Tibial nerve (tissue), 4 donors: Measurements from ENCODE around the gene PLEKHG5. TPM values are rescaled to one million over a fixed set of nuclear protein-coding genes. Genes with fewer than 3 reads are reported as not detected.

Source experiments
- DNase-seq, 2 donors: peaks; one replicate each; pipeline ENCODE4 v3.0.0-alpha.2; 2019; ENCODE audit warnings: low spot score in 2 of 2
- H3K27ac ChIP-seq, 4 donors: fragments of 200-600 bp; sonication (generic) in 3 of 4; one replicate each; pipeline ENCODE4 v1.5.1; 2017 to 2019; ENCODE audit warnings: mild to moderate bottlenecking in 1 of 4
- H3K27me3 ChIP-seq, 2 donors: fragments of 200-600 bp; sonication (generic) in 1 of 2; one replicate each; pipeline versions ENCODE4 v1.5.1 to v1.6.0; 2017 to 2019
- H3K36me3 ChIP-seq, 3 donors: fragments of 200-600 bp; sonication (generic); one replicate each; pipeline ENCODE4 v1.5.1; 2018 to 2019
- H3K4me1 ChIP-seq, 4 donors: fragments of 200-600 bp; sonication (generic) in 3 of 4; one replicate each; pipeline ENCODE4 v1.5.1; 2017 to 2019
- H3K4me3 ChIP-seq, 4 donors: fragments of 200-600 bp; sonication (generic) in 3 of 4; one replicate each; pipeline ENCODE4 v1.5.1; 2017 to 2019; ENCODE audit warnings: mild to moderate bottlenecking in 1 of 4, moderate library complexity in 1 of 4
- H3K9me3 ChIP-seq, 4 donors: fragments of 200-600 bp; sonication (generic) in 3 of 4; one replicate each; pipeline ENCODE4 v1.5.1; 2017 to 2019
- EP300 ChIP-seq, 2 donors: sonication (generic); formaldehyde crosslinking; IDR thresholded peaks; one replicate each; pipeline ENCODE4 v1.6.1; 2017; ENCODE audit warnings: antibody characterized with exemption in 2 of 2, mild to moderate bottlenecking in 1 of 2
- POLR2A ChIP-seq, 2 donors: fragments of 450-650 bp; IDR thresholded peaks; one replicate each; pipeline ENCODE4 v1.6.1; 2017; ENCODE audit warnings: antibody characterized with exemption in 2 of 2, mild to moderate bottlenecking in 2 of 2, moderate library complexity in 2 of 2
- WGBS, 2 donors: methylation state at CpG; one replicate each; pipeline ENCODE4 v1.1.5; 2018; 5-methylcytosine and 5-hydroxymethylcytosine counted together
- total RNA-seq, 4 donors: library from RNA; depleted of rRNA; stranded (reverse); fragments of >200 nt; gene quantifications; one replicate each; pipeline ENCODE4 v1.1.0, GENCODE V29; 2016
- TF ChIP-seq, protein P1 (sequence below), 5 experiments: fragments of 200-600 bp in 3 of 5; fragments of 450-650 bp in 2 of 5; sonication (generic) in 3 of 5; IDR thresholded peaks; one replicate each; pipeline ENCODE4 v1.5.1; 2016 to 2019; ENCODE audit warnings: antibody characterized with exemption in 5 of 5, mild to moderate bottlenecking in 3 of 5, moderate library complexity in 2 of 5

PLEKHG5 gene
- total RNA-seq, 4 donors from 2014 or later, result 25.6 to 40.8 (median 30.8) TPM

DNA sequence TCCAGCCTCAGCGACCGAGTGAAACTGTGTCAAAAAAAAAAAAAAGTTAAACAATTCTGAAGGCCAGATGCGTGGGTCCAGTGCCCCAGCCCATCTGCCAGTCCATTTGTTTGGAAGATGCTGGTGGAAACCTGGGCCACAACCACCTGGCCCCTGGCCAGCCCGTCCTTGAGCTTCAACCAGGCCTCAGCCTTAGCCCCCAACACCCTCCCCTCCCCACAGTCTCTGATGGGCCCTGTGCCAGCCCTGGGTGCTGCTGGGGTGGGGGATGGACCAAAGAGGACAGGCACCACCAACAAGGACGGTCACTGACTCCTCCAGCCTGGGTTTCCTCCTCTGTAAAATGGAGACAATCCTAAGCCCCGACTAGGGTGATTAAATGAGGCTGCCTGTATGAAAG is 19.6 kb upstream of the PLEKHG5 start:
- H3K9me3 ChIP-seq, result no peaks in the 10 kb centered on the region
- H3K27ac ChIP-seq, result peak overlapping the region in 2 of 4 donors; percentile 67 to 89
- H3K27me3 ChIP-seq, result peaks cover 0 to 4% of the 10 kb centered on the region in 2 donors
- TF ChIP-seq, protein P1, sequence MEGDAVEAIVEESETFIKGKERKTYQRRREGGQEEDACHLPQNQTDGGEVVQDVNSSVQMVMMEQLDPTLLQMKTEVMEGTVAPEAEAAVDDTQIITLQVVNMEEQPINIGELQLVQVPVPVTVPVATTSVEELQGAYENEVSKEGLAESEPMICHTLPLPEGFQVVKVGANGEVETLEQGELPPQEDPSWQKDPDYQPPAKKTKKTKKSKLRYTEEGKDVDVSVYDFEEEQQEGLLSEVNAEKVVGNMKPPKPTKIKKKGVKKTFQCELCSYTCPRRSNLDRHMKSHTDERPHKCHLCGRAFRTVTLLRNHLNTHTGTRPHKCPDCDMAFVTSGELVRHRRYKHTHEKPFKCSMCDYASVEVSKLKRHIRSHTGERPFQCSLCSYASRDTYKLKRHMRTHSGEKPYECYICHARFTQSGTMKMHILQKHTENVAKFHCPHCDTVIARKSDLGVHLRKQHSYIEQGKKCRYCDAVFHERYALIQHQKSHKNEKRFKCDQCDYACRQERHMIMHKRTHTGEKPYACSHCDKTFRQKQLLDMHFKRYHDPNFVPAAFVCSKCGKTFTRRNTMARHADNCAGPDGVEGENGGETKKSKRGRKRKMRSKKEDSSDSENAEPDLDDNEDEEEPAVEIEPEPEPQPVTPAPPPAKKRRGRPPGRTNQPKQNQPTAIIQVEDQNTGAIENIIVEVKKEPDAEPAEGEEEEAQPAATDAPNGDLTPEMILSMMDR (IDR thresholded peaks at IDR 0.05), result no peak
- no peak for TF ChIP-seq EP300 (IDR thresholded peaks at IDR 0.05)
- no peak for TF ChIP-seq POLR2A (IDR thresholded peaks at IDR 0.05)
- 56 to 75% methylated on average over 6 of the region's 6 CpGs for WGBS, 2 donors
- no peak for DNase-seq
- H3K36me3 ChIP-seq, result no peaks in the 10 kb centered on the region
- H3K4me3 ChIP-seq, result no peak overlapping the region
- H3K4me1 ChIP-seq, result peaks cover 0 to 59% (median 13%) of the 10 kb centered on the region in 4 donors

DNA sequence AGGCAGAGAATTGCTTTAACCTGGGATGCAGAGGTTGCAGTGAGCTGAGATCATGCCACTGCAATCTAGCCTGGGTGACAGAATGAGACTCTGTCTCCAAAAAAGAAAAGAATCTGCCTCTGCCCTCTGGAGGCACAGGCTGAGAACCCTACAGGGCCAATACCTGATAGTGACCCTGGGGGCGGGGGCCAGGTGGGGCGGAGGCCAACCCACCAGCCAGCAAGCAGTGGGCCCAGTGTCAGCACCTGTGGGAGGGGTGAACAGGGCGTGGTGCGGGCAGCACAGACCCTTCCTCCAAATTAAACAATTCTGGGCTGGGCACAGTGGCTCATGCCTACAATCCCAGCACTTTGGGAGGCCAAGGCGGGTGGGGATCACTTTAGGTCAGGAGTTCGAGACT is 19.0 kb upstream of the PLEKHG5 start:
- Histone ChIP-seq H3K4me1 (peaks cover 0 to 61% (median 13%) of the 10 kb centered on the region in 4 donors), H3K9me3 (no peaks in the 10 kb centered on the region), H3K36me3 (no peaks in the 10 kb centered on the region), H3K27ac (peak overlapping the region in 2 of 4 donors; percentile 67 to 89), H3K27me3 (peaks cover 0 to 4% of the 10 kb centered on the region in 2 donors), H3K4me3 (no peak overlapping the region)
- TF ChIP-seq EP300 (IDR thresholded peaks at IDR 0.05), result no peak
- no peak for TF ChIP-seq POLR2A (IDR thresholded peaks at IDR 0.05)
- TF ChIP-seq, protein P1 (IDR thresholded peaks at IDR 0.05), result no peak
- WGBS, 2 donors, result 81% methylated on average over 6 of the region's 6 CpGs
- no peak for DNase-seq

DNA sequence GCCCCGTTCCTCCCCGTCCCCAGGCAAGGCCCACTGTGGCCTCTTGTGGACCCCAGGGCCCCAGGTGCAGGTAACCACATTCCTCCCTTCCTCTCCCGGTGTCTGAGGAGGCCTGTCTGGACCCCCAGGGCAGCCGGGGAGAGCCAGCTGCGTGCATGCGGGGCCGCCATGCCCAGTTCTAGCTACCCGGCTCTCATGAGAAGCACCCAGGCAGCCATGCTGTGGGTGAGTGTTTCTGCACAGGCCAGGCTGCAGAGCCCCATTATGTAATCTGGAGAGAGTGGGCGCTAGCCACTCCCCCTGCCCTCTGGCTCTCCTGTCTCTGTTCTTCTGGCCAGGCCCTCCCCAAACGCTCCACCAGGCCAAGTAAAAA is 18.4 kb upstream of the PLEKHG5 start:
- DNase-seq, result no peak
- no peak overlapping the region for H3K4me3 ChIP-seq
- no peaks in the 10 kb centered on the region for H3K9me3 ChIP-seq
- peak overlapping the region in 3 of 4 donors; percentile 1 to 92 (median 89) for H3K27ac ChIP-seq
- H3K4me1 ChIP-seq, result peaks cover 0 to 63% (median 13%) of the 10 kb centered on the region in 4 donors
- H3K27me3 ChIP-seq, result peaks cover 0 to 4% of the 10 kb centered on the region in 2 donors
- 45 to 55% methylated on average over 8 to 10 of the region's 10 CpGs for WGBS, 2 donors
- TF ChIP-seq EP300 (IDR thresholded peaks at IDR 0.05) (peak in 1 of 2 donors; percentile 50), POLR2A (IDR thresholded peaks at IDR 0.05) (peak in 1 of 2 donors; percentile 16)
- TF ChIP-seq, protein P1 (IDR thresholded peaks at IDR 0.05), result no peak
- no peaks in the 10 kb centered on the region for H3K36me3 ChIP-seq

- Histone ChIP-seq H3K27ac (peak overlapping the region in 3 of 4 donors; percentile 1 to 92 (median 89)), H3K4me3 (no peak overlapping the region), H3K4me1 (peaks cover 0 to 67% (median 13%) of the 10 kb centered on the region in 4 donors), H3K36me3 (no peaks in the 10 kb centered on the region), H3K27me3 (peaks cover 0 to 4% of the 10 kb centered on the region in 2 donors), H3K9me3 (no peaks in the 10 kb centered on the region)
- WGBS, 2 donors, result 54 to 60% methylated on average over 17 to 19 of the region's 20 CpGs
- TF ChIP-seq POLR2A (IDR thresholded peaks at IDR 0.05) (no peak), EP300 (IDR thresholded peaks at IDR 0.05) (no peak)
- TF ChIP-seq, protein P1 (IDR thresholded peaks at IDR 0.05), result no peak
- DNase-seq, result no peak
Measured at GRCh38 chr1:6509220-6509918, 17.9 kb upstream of the PLEKHG5 start.

- H3K27me3 ChIP-seq, result peaks cover 0 to 4% of the 10 kb centered on the region in 2 donors
- H3K27ac ChIP-seq, result peak overlapping the region in 2 of 4 donors; percentile 89 to 92
- TF ChIP-seq EP300 (IDR thresholded peaks at IDR 0.05) (no peak), POLR2A (IDR thresholded peaks at IDR 0.05) (no peak)
- TF ChIP-seq, protein P1 (IDR thresholded peaks at IDR 0.05), result no peak
- no peak for DNase-seq
- H3K9me3 ChIP-seq, result no peaks in the 10 kb centered on the region
- H3K36me3 ChIP-seq, result no peaks in the 10 kb centered on the region
- no peak overlapping the region for H3K4me3 ChIP-seq
- 87 to 94% methylated on average over 5 to 9 of the region's 11 CpGs for WGBS, 2 donors
- H3K4me1 ChIP-seq, result peaks cover 0 to 72% (median 13%) of the 10 kb centered on the region in 4 donors
Measured at GRCh38 chr1:6508816-6509189, 17.3 kb upstream of the PLEKHG5 start.
